GM23338 (cell line): ENCODE results near the gene PANK1.

Experiments used
- EZH2 ChIP-seq: fragments of 200-600 bp; sonication (generic); IDR thresholded peaks from one replicate; pipeline ENCODE4 v1.8.0; 2017; ENCODE audit warnings: antibody characterized with exemption, mild to moderate bottlenecking, low read depth; ENCODE audit not compliant: unreplicated experiment
- POLR2AphosphoS5 ChIP-seq: IDR thresholded peaks from 2 replicates; pipeline ENCODE4 v1.6.1; 2016; ENCODE audit warnings: antibody characterized with exemption, low read depth
- STAT1 ChIP-seq: IDR thresholded peaks from one replicate; pipeline ENCODE4 v1.6.1; 2016; ENCODE audit warnings: antibody characterized with exemption; ENCODE audit not compliant: unreplicated experiment
- TF ChIP-seq, protein P1 (sequence below), 2 experiments: fragments of 200-600 bp in 1 of 2; sonication (generic) in 1 of 2; conservative IDR thresholded peaks; 2 replicates each; pipeline versions ENCODE4 v1.5.1 to v1.6.1; 2016 to 2017; ENCODE audit warnings: antibody characterized with exemption in 2 of 2, low read depth in 2 of 2, mild to moderate bottlenecking in 2 of 2, moderate library complexity in 1 of 2
- TF ChIP-seq, protein P2 (sequence below): IDR thresholded peaks from one replicate; pipeline ENCODE4 v1.6.1; 2018; ENCODE audit warnings: antibody characterized with exemption; ENCODE audit not compliant: unreplicated experiment

DNA sequence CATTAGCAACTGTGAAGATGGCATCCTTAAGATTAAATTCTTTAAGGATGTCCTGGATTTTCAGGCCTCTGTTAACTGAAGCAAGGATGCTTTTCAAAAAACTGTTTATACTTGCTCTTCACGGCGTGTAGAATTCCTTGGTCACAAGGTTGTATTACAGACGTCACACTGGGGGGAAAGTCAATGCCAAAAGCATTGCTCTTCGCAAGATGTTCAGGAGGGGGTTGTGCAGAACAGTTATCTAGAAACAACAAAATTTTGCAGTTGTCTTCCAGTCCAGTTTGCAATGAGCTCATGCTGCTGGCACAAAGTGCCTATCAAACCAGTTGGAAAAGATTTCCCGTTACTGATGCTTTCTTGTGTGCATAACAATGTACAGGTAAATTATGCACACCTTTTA is 48.1 kb upstream of the PANK1 start:
- TF ChIP-seq POLR2AphosphoS5 (no peak), EZH2 (no peak), STAT1 (no peak)
- TF ChIP-seq, protein P1, sequence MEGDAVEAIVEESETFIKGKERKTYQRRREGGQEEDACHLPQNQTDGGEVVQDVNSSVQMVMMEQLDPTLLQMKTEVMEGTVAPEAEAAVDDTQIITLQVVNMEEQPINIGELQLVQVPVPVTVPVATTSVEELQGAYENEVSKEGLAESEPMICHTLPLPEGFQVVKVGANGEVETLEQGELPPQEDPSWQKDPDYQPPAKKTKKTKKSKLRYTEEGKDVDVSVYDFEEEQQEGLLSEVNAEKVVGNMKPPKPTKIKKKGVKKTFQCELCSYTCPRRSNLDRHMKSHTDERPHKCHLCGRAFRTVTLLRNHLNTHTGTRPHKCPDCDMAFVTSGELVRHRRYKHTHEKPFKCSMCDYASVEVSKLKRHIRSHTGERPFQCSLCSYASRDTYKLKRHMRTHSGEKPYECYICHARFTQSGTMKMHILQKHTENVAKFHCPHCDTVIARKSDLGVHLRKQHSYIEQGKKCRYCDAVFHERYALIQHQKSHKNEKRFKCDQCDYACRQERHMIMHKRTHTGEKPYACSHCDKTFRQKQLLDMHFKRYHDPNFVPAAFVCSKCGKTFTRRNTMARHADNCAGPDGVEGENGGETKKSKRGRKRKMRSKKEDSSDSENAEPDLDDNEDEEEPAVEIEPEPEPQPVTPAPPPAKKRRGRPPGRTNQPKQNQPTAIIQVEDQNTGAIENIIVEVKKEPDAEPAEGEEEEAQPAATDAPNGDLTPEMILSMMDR (conservative IDR thresholded peaks at IDR 0.05; ENCODE audit: low read depth in 2 of 2), result no peak
- TF ChIP-seq, protein P2, sequence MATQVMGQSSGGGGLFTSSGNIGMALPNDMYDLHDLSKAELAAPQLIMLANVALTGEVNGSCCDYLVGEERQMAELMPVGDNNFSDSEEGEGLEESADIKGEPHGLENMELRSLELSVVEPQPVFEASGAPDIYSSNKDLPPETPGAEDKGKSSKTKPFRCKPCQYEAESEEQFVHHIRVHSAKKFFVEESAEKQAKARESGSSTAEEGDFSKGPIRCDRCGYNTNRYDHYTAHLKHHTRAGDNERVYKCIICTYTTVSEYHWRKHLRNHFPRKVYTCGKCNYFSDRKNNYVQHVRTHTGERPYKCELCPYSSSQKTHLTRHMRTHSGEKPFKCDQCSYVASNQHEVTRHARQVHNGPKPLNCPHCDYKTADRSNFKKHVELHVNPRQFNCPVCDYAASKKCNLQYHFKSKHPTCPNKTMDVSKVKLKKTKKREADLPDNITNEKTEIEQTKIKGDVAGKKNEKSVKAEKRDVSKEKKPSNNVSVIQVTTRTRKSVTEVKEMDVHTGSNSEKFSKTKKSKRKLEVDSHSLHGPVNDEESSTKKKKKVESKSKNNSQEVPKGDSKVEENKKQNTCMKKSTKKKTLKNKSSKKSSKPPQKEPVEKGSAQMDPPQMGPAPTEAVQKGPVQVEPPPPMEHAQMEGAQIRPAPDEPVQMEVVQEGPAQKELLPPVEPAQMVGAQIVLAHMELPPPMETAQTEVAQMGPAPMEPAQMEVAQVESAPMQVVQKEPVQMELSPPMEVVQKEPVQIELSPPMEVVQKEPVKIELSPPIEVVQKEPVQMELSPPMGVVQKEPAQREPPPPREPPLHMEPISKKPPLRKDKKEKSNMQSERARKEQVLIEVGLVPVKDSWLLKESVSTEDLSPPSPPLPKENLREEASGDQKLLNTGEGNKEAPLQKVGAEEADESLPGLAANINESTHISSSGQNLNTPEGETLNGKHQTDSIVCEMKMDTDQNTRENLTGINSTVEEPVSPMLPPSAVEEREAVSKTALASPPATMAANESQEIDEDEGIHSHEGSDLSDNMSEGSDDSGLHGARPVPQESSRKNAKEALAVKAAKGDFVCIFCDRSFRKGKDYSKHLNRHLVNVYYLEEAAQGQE, result no peak
